Lower lobe of right lung (tissue), 2 donors: ENCODE measurements around the gene SPACA6. TPM values are rescaled to one million over a fixed set of nuclear protein-coding genes. Genes with fewer than 3 reads are reported as not detected.
A peak's percentile ranks its signal among the peaks of the same experiment; 100 is the strongest.

ENCODE experiments used
- ATAC-seq, 2 donors: fragments of 200-7000 bp; cut with Tn5 transposase; one replicate each; pipeline ENCODE4 v1.9.1; 2020 to 2022; ENCODE audit warnings: mild to moderate bottlenecking in 2 of 2, moderate library complexity in 2 of 2
- DNase-seq: peaks from one replicate; pipeline ENCODE4 v3.0.0-alpha.2; 2020
- H3K27ac ChIP-seq: fragments of 200-600 bp; one replicate; pipeline ENCODE4 v1.8.0; 2022
- H3K27me3 ChIP-seq: fragments of 200-600 bp; one replicate; pipeline ENCODE4 v1.8.0; 2022; ENCODE audit warnings: low read depth
- H3K36me3 ChIP-seq: fragments of 200-600 bp; one replicate; pipeline ENCODE4 v1.8.0; 2022; ENCODE audit warnings: mild to moderate bottlenecking
- H3K4me1 ChIP-seq: fragments of 200-600 bp; one replicate; pipeline ENCODE4 v1.8.0; 2022
- H3K4me3 ChIP-seq: fragments of 200-600 bp; one replicate; pipeline ENCODE4 v1.8.0; 2022; ENCODE audit warnings: mild to moderate bottlenecking
- H3K9me3 ChIP-seq: fragments of 200-600 bp; one replicate; pipeline ENCODE4 v1.8.0; 2022
- CTCF ChIP-seq: fragments of 200-600 bp; IDR thresholded peaks from one replicate; pipeline ENCODE4 v1.8.0; 2022; ENCODE audit warnings: antibody characterized with exemption, mild to moderate bottlenecking
- intact Hi-C: fragments of 100-400 bp; cut with DNase I; formaldehyde crosslinking; loops from one replicate; pipeline ENCODE4 v1.11.0; 2022
- microRNA-seq: library from miRNA; unstranded; fragments of <30 nt; microRNA quantifications from one replicate; pipeline ENCODE4 v1.2.0, GENCODE V29; 2020; ENCODE audit warnings: borderline number of aligned reads
- total RNA-seq: library from RNA; stranded (reverse); fragmentation: NEBNext Ultra II Directional; extraction: Animal tissue kit (Norgen Biotek cat#: 25700); gene quantifications from one replicate; pipeline ENCODE4 v1.2.1, GENCODE V29; 2021
- donor health status: DM: no; HTN: yes; CAD: no; lungs with severe emphysema.

Gene SPACA6
- total RNA-seq, 1 donor from 2014 or later, result 19.8 TPM

- no peaks in the 10 kb centered on the region for H3K27me3 ChIP-seq
- no peak for TF ChIP-seq CTCF
- H3K27ac ChIP-seq, result no peak overlapping the region
- ATAC-seq (no peak), DNase-seq (no peak)
- peak overlapping the region; percentile 40 for H3K4me3 ChIP-seq
- H3K36me3 ChIP-seq, result no peaks in the 10 kb centered on the region
- H3K4me1 ChIP-seq, result no peaks in the 10 kb centered on the region
- intact Hi-C loops, result no loop called here
- no peaks in the 10 kb centered on the region for H3K9me3 ChIP-seq
Measured at GRCh38 chr19:51749979-51750378, 56.8 kb downstream of the SPACA6 start.

DNA sequence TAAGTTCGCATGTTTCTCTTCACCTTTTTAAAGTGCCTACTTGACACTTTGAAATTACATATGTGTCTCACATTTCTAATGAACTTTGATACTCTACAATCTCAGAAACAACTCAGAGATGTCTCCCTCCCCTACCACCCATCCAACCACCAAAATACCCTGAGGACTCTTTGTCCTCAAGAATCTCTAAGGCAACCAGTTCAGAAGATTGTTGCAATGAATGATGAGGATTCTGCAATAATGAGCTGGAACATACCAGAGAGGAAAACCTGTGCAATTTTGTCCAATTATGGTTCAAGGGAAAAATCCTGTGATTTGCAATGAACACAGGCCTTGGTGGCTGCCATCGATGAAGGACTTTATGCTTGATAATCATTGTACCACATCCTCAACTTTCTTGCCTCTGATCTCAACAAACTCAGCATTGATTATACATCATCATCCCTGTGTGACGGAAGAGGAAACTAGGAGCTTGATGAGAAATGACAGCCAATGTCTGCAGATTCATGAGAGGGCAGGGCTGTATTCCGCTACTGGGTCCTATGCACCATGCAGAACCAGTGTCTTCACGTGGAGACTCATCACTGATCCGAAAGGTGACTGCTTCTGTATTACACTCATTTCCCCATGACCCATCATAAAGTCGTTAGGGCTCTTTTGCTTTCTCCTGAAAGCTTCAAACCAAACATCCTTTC, 57.4 kb downstream of the SPACA6 start:
- H3K4me3 ChIP-seq, result peak overlapping the region; percentile 40
- H3K9me3 ChIP-seq, result no peaks in the 10 kb centered on the region
- H3K27me3 ChIP-seq, result no peaks in the 10 kb centered on the region
- intact Hi-C loops, result no loop called here
- TF ChIP-seq CTCF, result no peak
- H3K4me1 ChIP-seq, result no peaks in the 10 kb centered on the region
- DNase-seq (no peak), ATAC-seq (peak; percentile 46 to 47)
- no peaks in the 10 kb centered on the region for H3K36me3 ChIP-seq
- peak overlapping the region; percentile 65 for H3K27ac ChIP-seq

DNA sequence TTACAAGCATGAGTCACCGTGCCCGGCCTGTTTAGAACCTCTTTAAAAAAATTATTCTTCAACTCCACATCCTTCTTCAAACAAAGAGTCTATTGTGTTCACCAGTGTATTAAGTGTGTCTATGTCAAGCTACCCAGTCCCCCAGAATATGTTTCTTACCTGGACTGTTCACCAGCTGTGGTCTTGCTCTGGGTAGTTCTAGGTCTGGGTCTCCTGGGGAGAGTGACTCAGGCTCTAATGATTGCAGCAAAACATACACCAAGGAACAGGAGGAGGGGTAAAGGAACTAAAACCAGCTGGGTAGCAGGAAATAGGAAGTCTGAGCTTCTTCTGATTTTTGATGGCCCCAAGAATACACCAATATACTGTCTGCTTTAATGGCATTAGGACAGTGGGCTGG, 58.5 kb downstream of the SPACA6 start, which contains the start of gene FPR1:
TSS of gene FPR1 (minus strand) at position 224 of the 400 bp plus-strand sequence. CDS start 4,884 bp downstream, outside the sequence.
- Histone ChIP-seq H3K4me3 (peak within 1 kb of the TSS; percentile 40), H3K36me3 (no peaks in the 10 kb centered on the region), H3K27ac (peak within 1 kb of the TSS; percentile 65), H3K9me3 (no peaks in the 10 kb centered on the region), H3K4me1 (no peaks in the 10 kb centered on the region), H3K27me3 (no peaks in the 10 kb centered on the region)
- intact Hi-C loops, result no loop called here
- DNase-seq, result no peak
- peak; percentile 83 to 88 for ATAC-seq
- no peak for TF ChIP-seq CTCF

- DNase-seq (no peak), ATAC-seq (peak; percentile 46 to 64)
- intact Hi-C loops, result no loop called here
- no peak overlapping the region for H3K4me3 ChIP-seq
- H3K27ac ChIP-seq, result peak overlapping the region; percentile 56
- no peak for TF ChIP-seq CTCF
- H3K36me3 ChIP-seq, result no peaks in the 10 kb centered on the region
- H3K27me3 ChIP-seq, result no peaks in the 10 kb centered on the region
- H3K4me1 ChIP-seq, result no peaks in the 10 kb centered on the region
- H3K9me3 ChIP-seq, result no peaks in the 10 kb centered on the region
Measured at GRCh38 chr19:51754109-51754508, 61.0 kb downstream of the SPACA6 start.

- no peak for TF ChIP-seq CTCF
- no peaks in the 10 kb centered on the region for H3K36me3 ChIP-seq
- no peak overlapping the region for H3K4me3 ChIP-seq
- no peaks in the 10 kb centered on the region for H3K9me3 ChIP-seq
- intact Hi-C loops, result no loop called here
- no peaks in the 10 kb centered on the region for H3K4me1 ChIP-seq
- ATAC-seq (no peak), DNase-seq (no peak)
- peak overlapping the region; percentile 56 for H3K27ac ChIP-seq
- H3K27me3 ChIP-seq, result no peaks in the 10 kb centered on the region
Measured at GRCh38 chr19:51754770-51755169, 61.6 kb downstream of the SPACA6 start.

Small RNA genes lying within 50 kb of the gene (microRNA-seq; reads per million reads assigned to microRNA genes)
- gene MIR125A (5,316 reads per million, percentile 93 among the genes with 10 or more reads in this experiment), gene MIR99B (5,888 reads per million, percentile 93 among the genes with 10 or more reads in this experiment), gene MIRLET7E (1,858 reads per million, percentile 83 among the genes with 10 or more reads in this experiment)

Other genes starting within 250 kb of the SPACA6 start
- gene SIGLEC8, start 234.9 kb upstream of the SPACA6 start, total RNA-seq, result 3.0 TPM
- gene CEACAM18, start 214.8 kb upstream of the SPACA6 start, total RNA-seq, result not detected
- gene SIGLEC12, start 191.5 kb upstream of the SPACA6 start, total RNA-seq, result 5.9 TPM
- 6.5 TPM for gene SIGLEC6, start 161.7 kb upstream of the SPACA6 start, total RNA-seq
- gene ZNF175, start 122.0 kb upstream of the SPACA6 start, total RNA-seq, result 17.1 TPM
- 3.1 TPM for gene SIGLEC5, start 62.9 kb upstream of the SPACA6 start, total RNA-seq
- gene SIGLEC14, start 46.5 kb upstream of the SPACA6 start, total RNA-seq, result 20.3 TPM
- not detected for gene HAS1, start 30.7 kb downstream of the SPACA6 start, total RNA-seq
- gene FPR1, start 58.5 kb downstream of the SPACA6 start, total RNA-seq, result 105 TPM
- gene FPR2, start 67.8 kb downstream of the SPACA6 start, total RNA-seq, result 29.4 TPM
- gene FPR3, start 101.8 kb downstream of the SPACA6 start, total RNA-seq, result 62.3 TPM
- gene ZNF577, start 194.6 kb downstream of the SPACA6 start, total RNA-seq, result 10.7 TPM
- 14.3 TPM for gene ZNF649, start 211.7 kb downstream of the SPACA6 start, total RNA-seq
- gene ZNF613, start 234.1 kb downstream of the SPACA6 start, total RNA-seq, result 7.9 TPM